EH (cell line): ENCODE results near the gene CLIC3.

Experiments used
- DNase-seq: peaks from one replicate; pipeline ENCODE4 v3.0.0-alpha.2; 2015; ENCODE audit warnings: low read depth

CLIC3 gene

GRCh38 chr9:136951541-136952320 lies 44.6 kb downstream of the CLIC3 start, which contains the start of gene LCN12:
TSS of gene LCN12 (plus strand) at chr9:136952273. CDS start at chr9:136952328, 55 bp downstream.
- DNase-seq, result no peak

GRCh38 chr9:136950656-136951276 lies 45.6 kb downstream of the CLIC3 start:
- peak; percentile 7 for DNase-seq

- peak; percentile 87 for DNase-seq
These were observed 46.3 kb downstream of the CLIC3 start for GRCh38 chr9:136949817-136950655.

- no peak for DNase-seq
These were observed 47.0 kb downstream of the CLIC3 start for GRCh38 chr9:136949239-136949816.

GRCh38 chr9:136947955-136948510 lies 48.3 kb downstream of the CLIC3 start:
- DNase-seq, result peak; percentile 51

- DNase-seq, result no peak
These were observed 49.1 kb downstream of the CLIC3 start for GRCh38 chr9:136947028-136947891.

- DNase-seq, result no peak
These were observed 49.9 kb downstream of the CLIC3 start for GRCh38 chr9:136946228-136947027.

- no peak for DNase-seq
These were observed 50.8 kb downstream of the CLIC3 start for GRCh38 chr9:136945333-136946227.
